GM12878 (cell line): ENCODE results near the gene C17orf114.

Experiments used
- E2F4 ChIP-seq: IDR thresholded peaks from 2 replicates; pipeline ENCODE4 v1.6.1; 2012; ENCODE audit warnings: low read depth, low read length, improper control_type of control experiment
- FOXM1 ChIP-seq: IDR thresholded peaks from 2 replicates; pipeline ENCODE4 v1.6.1; 2012; ENCODE audit warnings: low read depth, mild to moderate bottlenecking, inconsistent platforms, low read length, moderate library complexity
- POLR2AphosphoS5 ChIP-seq: IDR thresholded peaks from 2 replicates; pipeline ENCODE4 v1.6.1; 2011; ENCODE audit warnings: mild to moderate bottlenecking, low read length, inconsistent platforms
- RAD21 ChIP-seq: IDR thresholded peaks from 2 replicates; pipeline ENCODE4 v1.6.1; 2011; ENCODE audit warnings: mild to moderate bottlenecking, low read depth, low read length, moderate library complexity; ENCODE audit not compliant: insufficient read depth
- USF1 ChIP-seq: IDR thresholded peaks from 2 replicates; pipeline ENCODE4 v1.6.1; 2011; ENCODE audit warnings: borderline replicate concordance, low read depth, mild to moderate bottlenecking, moderate library complexity, mixed read lengths, low read length; ENCODE audit not compliant: insufficient read depth; ENCODE audit errors: extremely low read length
- ZNF217 ChIP-seq: fragments of 450-650 bp; IDR thresholded peaks from 2 replicates; pipeline ENCODE4 v1.6.1; 2017; ENCODE audit warnings: antibody characterized with exemption, mild to moderate bottlenecking

GRCh38 chr17:4845118-4845517 lies 43.0 kb upstream of the C17orf114 start:
- no peak for TF ChIP-seq ZNF217
- no peak for TF ChIP-seq FOXM1
- no peak for TF ChIP-seq POLR2AphosphoS5
- no peak for TF ChIP-seq USF1
- no peak for TF ChIP-seq E2F4
- no peak for TF ChIP-seq RAD21
